Activated naive CD4-positive, alpha-beta T cell treated with anti-CD3 and anti-CD28 coated beads, Interleukin-2, amount 50 U/mL, for 72 hours (primary cell): Measurements from ENCODE around the gene PCED1A. TPM values are rescaled to one million over a fixed set of nuclear protein-coding genes. Genes with fewer than 3 reads are reported as not detected.
"Not testable (repeated sequence)": the region's sequence is repeated elsewhere in the genome, so short reads cannot be mapped to it uniquely, and the experiment has no call there.

Experiments used
- ATAC-seq, 2 donors: fragments of 150-1000 bp; cut with Tn5 transposase; 2 replicates each; pipeline ENCODE4 v1.10.0; 2021; ENCODE audit warnings: mild to moderate bottlenecking in 2 of 2, moderate library complexity in 2 of 2
- DNase-seq, 2 donors: peaks; one replicate each; pipeline ENCODE4 v3.0.0; 2021 to 2022; ENCODE audit warnings: low spot score in 2 of 2
- H3K27ac Mint-ChIP-seq, 2 donors: one replicate each; pipeline ENCODE4 v1.8.0; 2022; ENCODE audit warnings: mild to moderate bottlenecking in 2 of 2, mixed read lengths in 2 of 2
- H3K36me3 Mint-ChIP-seq, 2 donors: one replicate each; pipeline ENCODE4 v1.8.0; 2022; ENCODE audit warnings: mixed read lengths in 2 of 2
- H3K9me3 Mint-ChIP-seq, 2 donors: one replicate each; pipeline ENCODE4 v1.8.0; 2022; ENCODE audit warnings: mixed read lengths in 2 of 2
- total RNA-seq, 2 donors: library from RNA; stranded (reverse); gene quantifications; one replicate each; pipeline ENCODE4 v1.2.3, GENCODE V29; 2022

The PCED1A gene
- total RNA-seq, 2 donors from 2014 or later: 29.5 to 33.6 TPM

GRCh38 chr20:2838847-2839671 lies 1.4 kb downstream of the PCED1A start:
- Mint-ChIP-seq H3K9me3 (peaks cover 0 to 3% of the 10 kb centered on the region in 2 donors), H3K27ac (peak overlapping the region; percentile 70 to 81), H3K36me3 (peaks cover 7 to 16% of the 10 kb centered on the region in 2 donors)
- DNase-seq: no peak
- no peak for ATAC-seq

GRCh38 chr20:2838170-2838797 lies 2.2 kb downstream of the PCED1A start:
- ATAC-seq (no peak), DNase-seq (no peak)
- Mint-ChIP-seq H3K36me3 (peaks cover 7 to 16% of the 10 kb centered on the region in 2 donors), H3K9me3 (peaks cover 0 to 3% of the 10 kb centered on the region in 2 donors), H3K27ac (peak overlapping the region; percentile 11 to 30)

GRCh38 chr20:2837221-2837960 lies 3.1 kb downstream of the PCED1A start:
- H3K27ac Mint-ChIP-seq: peak overlapping the region in 1 of 2 donors; percentile 11
- DNase-seq: no peak
- H3K36me3 Mint-ChIP-seq: peaks cover 7 to 16% of the 10 kb centered on the region in 2 donors
- ATAC-seq: no peak
- peaks cover 0 to 3% of the 10 kb centered on the region in 2 donors for H3K9me3 Mint-ChIP-seq

GRCh38 chr20:2836035-2836434 lies 4.4 kb downstream of the PCED1A start:
- DNase-seq (no peak), ATAC-seq (no peak)
- peaks cover 7 to 10% of the 10 kb centered on the region in 2 donors for H3K36me3 Mint-ChIP-seq
- no peak overlapping the region for H3K27ac Mint-ChIP-seq
- H3K9me3 Mint-ChIP-seq: peaks cover 0 to 3% of the 10 kb centered on the region in 2 donors

GRCh38 chr20:2835331-2835796 lies 5.1 kb downstream of the PCED1A start:
- DNase-seq (no peak), ATAC-seq (no peak)
- Mint-ChIP-seq H3K9me3 (peaks cover 0 to 3% of the 10 kb centered on the region in 2 donors), H3K36me3 (peaks cover 7% of the 10 kb centered on the region in 2 donors), H3K27ac (no peak overlapping the region)

- no peak overlapping the region for H3K27ac Mint-ChIP-seq
- DNase-seq (no peak), ATAC-seq (no peak)
- H3K36me3 Mint-ChIP-seq: peaks cover 5% of the 10 kb centered on the region in 2 donors
- peaks cover 0 to 3% of the 10 kb centered on the region in 2 donors for H3K9me3 Mint-ChIP-seq
Measured at GRCh38 chr20:2834401-2835110, 5.9 kb downstream of the PCED1A start.

GRCh38 chr20:2833761-2834160 lies 6.7 kb downstream of the PCED1A start:
- ATAC-seq: no peak
- no peaks in the 10 kb centered on the region for H3K9me3 Mint-ChIP-seq

GRCh38 chr20:2831206-2831605 lies 9.2 kb downstream of the PCED1A start:
- H3K9me3 Mint-ChIP-seq, DNase-seq, H3K27ac Mint-ChIP-seq, H3K36me3 Mint-ChIP-seq, ATAC-seq: not testable (repeated sequence)

More at GRCh38 chr20:2833761-2834160, 6.7 kb downstream of the PCED1A start:
- no peak for DNase-seq
- Mint-ChIP-seq H3K27ac (no peak overlapping the region), H3K36me3 (no peaks in the 10 kb centered on the region)

GRCh38 chr20:2829376-2829775 lies 11.1 kb downstream of the PCED1A start:
- no peaks in the 10 kb centered on the region for H3K9me3 Mint-ChIP-seq
- no peak for DNase-seq
- no peaks in the 10 kb centered on the region for H3K36me3 Mint-ChIP-seq

GRCh38 chr20:2826655-2827054 lies 13.8 kb downstream of the PCED1A start:
- Mint-ChIP-seq H3K36me3 (no peaks in the 10 kb centered on the region), H3K27ac (no peak overlapping the region), H3K9me3 (no peaks in the 10 kb centered on the region)
- DNase-seq (no peak), ATAC-seq (no peak)

More at GRCh38 chr20:2829376-2829775, 11.1 kb downstream of the PCED1A start:
- no peak for ATAC-seq
- H3K27ac Mint-ChIP-seq: no peak overlapping the region

GRCh38 chr20:2825761-2826160 lies 14.7 kb downstream of the PCED1A start:
- H3K9me3 Mint-ChIP-seq: no peaks in the 10 kb centered on the region

GRCh38 chr20:2822073-2822472 lies 18.4 kb downstream of the PCED1A start:
- Mint-ChIP-seq H3K27ac (no peak overlapping the region), H3K9me3 (no peaks in the 10 kb centered on the region), H3K36me3 (no peaks in the 10 kb centered on the region)
- DNase-seq: no peak
- ATAC-seq: peak; percentile 39 to 85

More at GRCh38 chr20:2825761-2826160, 14.7 kb downstream of the PCED1A start:
- ATAC-seq (peak in 1 of 2 donors; percentile 46), DNase-seq (no peak)
- H3K36me3 Mint-ChIP-seq: no peaks in the 10 kb centered on the region
- no peak overlapping the region for H3K27ac Mint-ChIP-seq

GRCh38 chr20:2820896-2821869 lies 19.3 kb downstream of the PCED1A start:
- H3K27ac Mint-ChIP-seq: no peak overlapping the region
- DNase-seq: no peak
- H3K36me3 Mint-ChIP-seq: no peaks in the 10 kb centered on the region
- no peaks in the 10 kb centered on the region for H3K9me3 Mint-ChIP-seq
- ATAC-seq: peak in 1 of 2 donors; percentile 32

- H3K36me3 Mint-ChIP-seq: no peaks in the 10 kb centered on the region
- ATAC-seq (no peak), DNase-seq (no peak)
- H3K9me3 Mint-ChIP-seq: no peaks in the 10 kb centered on the region
- H3K27ac Mint-ChIP-seq: no peak overlapping the region
Measured at GRCh38 chr20:2820084-2820895, 20.2 kb downstream of the PCED1A start.
